ENCODE data around the gene MAPKAPK3. TPM values are rescaled to one million over a fixed set of nuclear protein-coding genes. Genes with fewer than 3 reads are reported as not detected.
A peak's percentile ranks its signal among the peaks of the same experiment; 100 is the strongest.

Gene MAPKAPK3
- total RNA-seq, 4 donors from 2014 or later: 20.8 to 31.3 (median 27.2) TPM

GRCh38 chr3:50603261-50604109, 13.5 kb upstream of the MAPKAPK3 start:
- no peak for TF ChIP-seq POLR2A (IDR thresholded peaks at IDR 0.05; ENCODE audit: low read depth)
- H3K4me3 ChIP-seq: no peak overlapping the region
- 72% methylated on average over 4 of the region's 4 CpGs for WGBS
- peaks cover 70 to 93% (median 79%) of the 10 kb centered on the region in 4 donors for H3K4me1 ChIP-seq
- H3K27ac ChIP-seq (replicated peaks in 1 of 4): peak overlapping the region; percentile 84 to 99 (median 97)
- no peaks in the 10 kb centered on the region for H3K9me3 ChIP-seq
- intact Hi-C loops (cut with DNase I): no loop called here
- no peaks in the 10 kb centered on the region for H3K27me3 ChIP-seq
- H3K36me3 ChIP-seq: peaks cover 9 to 51% (median 33%) of the 10 kb centered on the region in 4 donors
- no peak for DNase-seq (ENCODE audit: extremely low spot score)

DNA sequence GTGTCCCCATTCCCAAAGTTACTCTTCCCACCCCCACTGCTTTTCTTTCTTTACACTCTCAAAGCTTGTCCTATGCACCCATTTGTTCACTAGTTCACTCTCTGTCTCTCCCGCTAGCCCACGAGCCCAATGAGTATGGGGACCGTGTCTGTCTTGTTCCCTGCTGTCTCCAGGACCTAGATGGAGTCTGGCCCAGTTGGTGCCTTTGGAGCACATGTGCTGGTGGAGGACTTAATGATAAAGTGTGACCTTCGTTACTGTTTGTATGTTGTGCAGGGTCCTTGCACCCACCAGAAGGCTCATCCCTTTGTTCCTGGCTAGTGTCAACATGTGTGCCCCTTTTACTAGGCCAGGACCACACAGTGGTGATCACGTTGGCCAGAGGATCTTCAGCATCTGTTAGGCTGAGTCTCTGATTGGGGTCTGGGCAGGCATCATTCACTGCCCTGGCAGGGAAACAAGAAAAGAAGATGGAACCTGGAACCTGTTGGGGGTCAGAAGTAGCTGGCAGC, 12.8 kb upstream of the MAPKAPK3 start:
- DNase-seq (ENCODE audit: extremely low spot score): no peak
- Histone ChIP-seq H3K4me3 (no peak overlapping the region), H3K9me3 (no peaks in the 10 kb centered on the region), H3K4me1 (peaks cover 74 to 98% (median 85%) of the 10 kb centered on the region in 4 donors), H3K27ac (replicated peaks in 1 of 4) (peak overlapping the region in 3 of 4 donors; percentile 84 to 99 (median 97)), H3K36me3 (peaks cover 9 to 52% (median 34%) of the 10 kb centered on the region in 4 donors), H3K27me3 (no peaks in the 10 kb centered on the region)
- no peak for TF ChIP-seq POLR2A (IDR thresholded peaks at IDR 0.05; ENCODE audit: low read depth)
- TF ChIP-seq EP300 (IDR thresholded peaks at IDR 0.05): no peak
- TF ChIP-seq, protein P1, sequence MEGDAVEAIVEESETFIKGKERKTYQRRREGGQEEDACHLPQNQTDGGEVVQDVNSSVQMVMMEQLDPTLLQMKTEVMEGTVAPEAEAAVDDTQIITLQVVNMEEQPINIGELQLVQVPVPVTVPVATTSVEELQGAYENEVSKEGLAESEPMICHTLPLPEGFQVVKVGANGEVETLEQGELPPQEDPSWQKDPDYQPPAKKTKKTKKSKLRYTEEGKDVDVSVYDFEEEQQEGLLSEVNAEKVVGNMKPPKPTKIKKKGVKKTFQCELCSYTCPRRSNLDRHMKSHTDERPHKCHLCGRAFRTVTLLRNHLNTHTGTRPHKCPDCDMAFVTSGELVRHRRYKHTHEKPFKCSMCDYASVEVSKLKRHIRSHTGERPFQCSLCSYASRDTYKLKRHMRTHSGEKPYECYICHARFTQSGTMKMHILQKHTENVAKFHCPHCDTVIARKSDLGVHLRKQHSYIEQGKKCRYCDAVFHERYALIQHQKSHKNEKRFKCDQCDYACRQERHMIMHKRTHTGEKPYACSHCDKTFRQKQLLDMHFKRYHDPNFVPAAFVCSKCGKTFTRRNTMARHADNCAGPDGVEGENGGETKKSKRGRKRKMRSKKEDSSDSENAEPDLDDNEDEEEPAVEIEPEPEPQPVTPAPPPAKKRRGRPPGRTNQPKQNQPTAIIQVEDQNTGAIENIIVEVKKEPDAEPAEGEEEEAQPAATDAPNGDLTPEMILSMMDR (IDR thresholded peaks at IDR 0.05): no peak
- TF ChIP-seq POLR2AphosphoS5 (IDR thresholded peaks at IDR 0.05): no peak
- WGBS: 85% methylated on average over 5 of the region's 5 CpGs
- intact Hi-C loops (cut with DNase I): no loop called here

DNA sequence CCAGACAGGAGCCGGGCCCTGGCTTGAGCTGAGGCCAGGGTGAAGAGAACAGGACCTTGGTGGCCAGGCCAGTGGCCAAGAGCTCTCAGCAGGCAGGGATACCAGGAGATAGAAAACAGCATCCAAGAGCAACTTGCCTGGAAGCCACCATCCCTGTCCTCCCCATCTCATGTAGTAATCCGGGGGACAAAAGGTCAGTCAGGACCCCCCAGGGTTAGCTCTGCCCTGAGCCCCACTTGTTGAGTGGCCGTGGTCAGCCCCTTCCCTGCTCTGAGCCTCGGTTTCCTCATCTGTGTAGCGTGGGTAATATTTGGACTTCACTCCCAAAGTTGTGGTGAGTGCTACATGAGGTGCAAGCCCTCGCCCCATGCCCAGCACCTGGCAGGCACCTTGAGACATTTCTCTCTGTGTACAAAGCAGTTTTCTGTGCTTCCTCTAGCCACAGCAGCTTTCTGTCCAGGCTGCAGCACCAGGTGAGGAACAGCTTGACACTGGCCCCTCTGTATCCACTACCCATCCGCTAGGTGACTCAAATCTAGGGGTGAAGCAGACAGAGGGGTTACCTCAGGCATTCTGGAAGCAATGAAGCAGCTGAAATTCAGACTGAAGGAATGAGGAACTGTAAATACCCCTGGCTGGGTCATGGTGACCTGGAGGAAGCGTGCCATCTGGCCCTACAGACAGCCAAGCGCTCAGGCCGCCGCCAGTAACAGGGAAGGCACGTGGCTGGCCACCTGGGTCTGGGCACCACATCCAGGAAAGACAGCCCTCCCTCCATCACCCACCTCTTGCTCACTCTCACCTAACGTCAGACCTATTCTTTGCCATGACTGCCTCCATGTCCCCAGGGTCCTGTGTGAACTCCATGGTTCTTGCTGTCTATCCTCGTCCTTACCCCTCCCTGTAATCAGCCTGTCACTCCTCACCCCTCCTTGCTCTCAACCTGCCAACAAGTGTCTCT, 12.0 kb upstream of the MAPKAPK3 start:
- intact Hi-C loops (cut with DNase I): no loop called here
- Histone ChIP-seq H3K27ac (replicated peaks in 1 of 4) (peak overlapping the region in 3 of 4 donors; percentile 15 to 99 (median 97)), H3K4me3 (no peak overlapping the region), H3K36me3 (peaks cover 9 to 52% (median 34%) of the 10 kb centered on the region in 4 donors), H3K4me1 (peaks cover 78 to 98% (median 87%) of the 10 kb centered on the region in 4 donors), H3K27me3 (no peaks in the 10 kb centered on the region), H3K9me3 (no peaks in the 10 kb centered on the region)
- WGBS: 82% methylated on average over 7 of the region's 14 CpGs
- no peak for DNase-seq (ENCODE audit: extremely low spot score)
- TF ChIP-seq POLR2AphosphoS5 (IDR thresholded peaks at IDR 0.05) (no peak), EP300 (IDR thresholded peaks at IDR 0.05) (no peak), POLR2A (IDR thresholded peaks at IDR 0.05; ENCODE audit: low read depth) (no peak)
- TF ChIP-seq, protein P1 (IDR thresholded peaks at IDR 0.05): no peak

DNA sequence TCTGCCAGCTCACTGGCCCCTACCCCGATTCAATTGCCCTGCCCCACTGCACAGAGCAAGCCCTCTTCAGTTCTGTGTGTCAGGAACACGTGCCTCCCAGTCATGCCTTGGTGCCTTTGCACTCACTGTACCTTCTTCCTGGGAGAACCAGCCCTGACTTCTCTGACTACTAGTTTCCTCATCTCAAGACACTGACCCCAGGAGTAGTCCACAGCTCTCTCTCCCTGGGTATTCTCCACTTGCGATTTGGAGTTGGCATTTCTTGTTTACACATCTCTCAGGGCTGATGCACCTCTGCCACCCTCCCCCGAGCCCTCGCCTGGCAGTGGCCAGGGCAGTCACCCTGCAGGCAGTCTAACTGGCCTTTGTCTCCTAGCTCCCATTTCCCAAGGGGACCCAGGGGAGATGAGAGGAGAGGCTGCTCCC, 11.0 kb upstream of the MAPKAPK3 start:
- WGBS: 80% methylated on average over 5 of the region's 5 CpGs
- intact Hi-C loops (cut with DNase I): loop anchor here (2.0 kb wide), 1 partner anchor 27 kb away; no protein-coding TSS in a partner anchor
- Histone ChIP-seq H3K27ac (replicated peaks in 1 of 4) (peak overlapping the region; percentile 5 to 99 (median 56)), H3K36me3 (peaks cover 9 to 52% (median 34%) of the 10 kb centered on the region in 4 donors), H3K9me3 (no peaks in the 10 kb centered on the region), H3K27me3 (no peaks in the 10 kb centered on the region), H3K4me1 (peaks cover 78 to 98% (median 87%) of the 10 kb centered on the region in 4 donors), H3K4me3 (no peak overlapping the region)
- TF ChIP-seq POLR2AphosphoS5 (IDR thresholded peaks at IDR 0.05) (no peak), EP300 (IDR thresholded peaks at IDR 0.05) (no peak), POLR2A (IDR thresholded peaks at IDR 0.05; ENCODE audit: low read depth) (no peak)
- TF ChIP-seq, protein P1 (IDR thresholded peaks at IDR 0.05): no peak
- DNase-seq (ENCODE audit: extremely low spot score): no peak

All from esophagus muscularis mucosa (tissue), 4 donors.